Neural progenitor cell (in vitro differentiated cells): ENCODE results near the gene SND1.

Experiments used
- EZH2 ChIP-seq: fragments of 200-600 bp; sonication (generic); IDR thresholded peaks from 2 replicates; pipeline ENCODE4 v1.6.1; 2017; ENCODE audit warnings: antibody characterized with exemption, mild to moderate bottlenecking, moderate library complexity
- EZH2phosphoT487 ChIP-seq: fragments of 200-600 bp; sonication (generic); IDR thresholded peaks from 2 replicates; pipeline ENCODE4 v1.6.1; 2017; ENCODE audit warnings: antibody characterized with exemption
- TF ChIP-seq, protein P1 (sequence below): fragments of 200-600 bp; sonication (generic); IDR thresholded peaks from 2 replicates; pipeline ENCODE4 v1.5.1; 2017; ENCODE audit warnings: antibody characterized with exemption, mild to moderate bottlenecking

DNA sequence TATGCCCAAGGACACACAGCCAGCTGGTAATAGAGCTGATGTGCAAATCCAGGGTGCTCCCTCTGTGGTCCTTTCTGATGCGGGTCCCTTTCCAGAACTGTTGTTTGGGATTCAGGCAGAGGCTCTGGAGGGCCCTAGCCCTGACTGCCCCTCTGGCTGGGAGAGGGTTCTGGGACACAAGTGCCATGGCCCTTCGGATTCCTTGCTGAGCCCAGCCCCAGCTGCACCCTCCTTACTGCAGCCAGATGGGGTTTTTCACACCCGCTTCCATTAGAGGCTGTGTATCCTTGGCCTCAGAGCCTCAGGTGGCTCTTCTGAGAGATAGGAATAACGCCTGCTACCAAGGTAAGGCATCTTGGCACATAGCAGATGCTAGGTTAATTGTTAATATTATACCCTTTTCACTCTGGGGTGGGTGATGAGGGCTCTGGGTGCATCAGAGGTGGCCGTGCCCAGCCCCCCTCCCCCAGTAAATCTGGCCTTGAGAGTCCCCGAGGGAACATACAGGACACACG is 469.0 kb downstream of the SND1 start:
- TF ChIP-seq EZH2 (no peak), EZH2phosphoT487 (no peak)
- TF ChIP-seq, protein P1, sequence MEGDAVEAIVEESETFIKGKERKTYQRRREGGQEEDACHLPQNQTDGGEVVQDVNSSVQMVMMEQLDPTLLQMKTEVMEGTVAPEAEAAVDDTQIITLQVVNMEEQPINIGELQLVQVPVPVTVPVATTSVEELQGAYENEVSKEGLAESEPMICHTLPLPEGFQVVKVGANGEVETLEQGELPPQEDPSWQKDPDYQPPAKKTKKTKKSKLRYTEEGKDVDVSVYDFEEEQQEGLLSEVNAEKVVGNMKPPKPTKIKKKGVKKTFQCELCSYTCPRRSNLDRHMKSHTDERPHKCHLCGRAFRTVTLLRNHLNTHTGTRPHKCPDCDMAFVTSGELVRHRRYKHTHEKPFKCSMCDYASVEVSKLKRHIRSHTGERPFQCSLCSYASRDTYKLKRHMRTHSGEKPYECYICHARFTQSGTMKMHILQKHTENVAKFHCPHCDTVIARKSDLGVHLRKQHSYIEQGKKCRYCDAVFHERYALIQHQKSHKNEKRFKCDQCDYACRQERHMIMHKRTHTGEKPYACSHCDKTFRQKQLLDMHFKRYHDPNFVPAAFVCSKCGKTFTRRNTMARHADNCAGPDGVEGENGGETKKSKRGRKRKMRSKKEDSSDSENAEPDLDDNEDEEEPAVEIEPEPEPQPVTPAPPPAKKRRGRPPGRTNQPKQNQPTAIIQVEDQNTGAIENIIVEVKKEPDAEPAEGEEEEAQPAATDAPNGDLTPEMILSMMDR, result no peak
